DMS153 (cell line): ENCODE data around the gene GJC1.

Experiments
- DNase-seq: peaks from one replicate; lab custom pipeline; 2025; lab: John Stamatoyannopoulos, UW

The GJC1 gene

GRCh38 chr17:44829523-44830358 is at the start of gene GJC1:
TSS of gene GJC1 (minus strand) at chr17:44830287. CDS start at chr17:44805817, 24,470 bp downstream.
- no peak for DNase-seq

GRCh38 chr17:44879376-44879775 is 49.3 kb upstream of the GJC1 start:
- DNase-seq: no peak

- DNase-seq: no peak
Measured at GRCh38 chr17:44878627-44879221, 48.6 kb upstream of the GJC1 start.

GRCh38 chr17:44877121-44877520 is 47.0 kb upstream of the GJC1 start:
- DNase-seq: no peak

- no peak for DNase-seq
Measured at GRCh38 chr17:44875761-44876160, 45.7 kb upstream of the GJC1 start.

GRCh38 chr17:44872131-44872768 is 42.2 kb upstream of the GJC1 start:
- DNase-seq: no peak

GRCh38 chr17:44871556-44871955 is 41.5 kb upstream of the GJC1 start:
- no peak for DNase-seq

- no peak for DNase-seq
Measured at GRCh38 chr17:44867841-44868240, 37.8 kb upstream of the GJC1 start.

GRCh38 chr17:44865931-44866330 is 35.8 kb upstream of the GJC1 start:
- no peak for DNase-seq

- peak; percentile 27 for DNase-seq
Measured at GRCh38 chr17:44865231-44865660, 35.2 kb upstream of the GJC1 start.

GRCh38 chr17:44864831-44865230 is 34.7 kb upstream of the GJC1 start:
- no peak for DNase-seq

- no peak for DNase-seq
Measured at GRCh38 chr17:44863061-44863918, 33.2 kb upstream of the GJC1 start.

GRCh38 chr17:44862278-44862914 is 32.3 kb upstream of the GJC1 start:
- DNase-seq: no peak

- no peak for DNase-seq
Measured at GRCh38 chr17:44859701-44860100, 29.6 kb upstream of the GJC1 start.

GRCh38 chr17:44854192-44854591 is 24.1 kb upstream of the GJC1 start:
- no peak for DNase-seq

GRCh38 chr17:44850612-44851011 is 20.5 kb upstream of the GJC1 start:
- DNase-seq: no peak

- no peak for DNase-seq
Measured at GRCh38 chr17:44850025-44850424, 19.9 kb upstream of the GJC1 start.

GRCh38 chr17:44848961-44849489 is 18.9 kb upstream of the GJC1 start:
- no peak for DNase-seq

GRCh38 chr17:44848257-44848795 is 18.2 kb upstream of the GJC1 start:
- DNase-seq: no peak

GRCh38 chr17:44847586-44847985 is 17.5 kb upstream of the GJC1 start, which contains the start of gene HIGD1B:
TSS of gene HIGD1B (plus strand) at chr17:44847883. CDS start at chr17:44848153, 270 bp downstream.
- DNase-seq: no peak

GRCh38 chr17:44846206-44846605 is 16.1 kb upstream of the GJC1 start:
- DNase-seq: no peak
